ENCODE results near the gene ZNF367. TPM values are rescaled to one million over a fixed set of nuclear protein-coding genes. Genes with fewer than 3 reads are reported as not detected.

Gene ZNF367
- total and polyA plus RNA-seq, 2 donors (not counting 1 experiment from before 2014, with no cell fraction given): 1.3 to 2.2 TPM

DNA sequence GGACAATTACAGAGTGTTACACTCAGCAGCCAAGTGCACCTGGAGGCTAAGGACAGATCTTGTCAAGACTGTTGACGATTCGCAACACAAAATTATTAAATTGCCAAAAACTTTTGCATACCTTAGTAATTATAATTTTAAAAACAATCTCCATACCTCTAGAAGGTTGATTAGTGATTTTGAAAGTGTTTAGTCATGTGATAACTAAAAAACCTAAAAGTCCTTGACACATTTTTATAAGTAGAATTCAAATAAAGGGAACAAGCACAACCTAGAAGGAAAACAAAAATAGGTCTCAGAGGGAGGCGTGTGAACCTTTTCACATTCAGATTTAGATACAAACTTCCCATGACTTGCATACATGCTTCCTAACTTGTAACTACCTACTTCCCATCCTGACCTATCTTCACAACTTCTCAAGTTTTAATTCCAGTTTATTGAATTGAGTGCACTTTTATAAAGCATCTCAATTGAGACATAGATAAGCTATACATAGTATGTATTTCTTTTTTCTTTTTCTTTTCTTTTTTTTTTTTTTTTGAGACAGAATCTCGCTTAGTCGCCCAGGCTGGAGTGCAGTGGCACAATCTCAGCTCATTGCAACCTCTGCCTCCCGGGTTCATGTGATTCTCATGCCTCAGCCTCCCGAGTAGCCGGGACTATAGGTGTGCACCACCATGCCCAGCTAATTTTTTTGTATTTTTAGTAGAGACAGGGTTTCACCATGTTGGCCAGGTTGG lies 5.8 kb downstream of the ZNF367 start:
- Mint-ChIP-seq H3K27me3 (no peaks in the 10 kb centered on the region), H3K27ac (peak overlapping the region; percentile 86), H3K4me1 (peaks cover 29% of the 10 kb centered on the region), H3K4me3 (no peak overlapping the region), H3K9me3 (ENCODE audit: insufficient read depth) (no peaks in the 10 kb centered on the region)
- H2AFZ ChIP-seq (ENCODE audit: insufficient read depth, low read depth, low read length, poor library complexity, severe bottlenecking): peak overlapping the region; percentile 60
- no peaks in the 10 kb centered on the region for H3K27me3 ChIP-seq (replicated peaks in 1 of 4; ENCODE audit: control extremely low read depth in 1 of 4, control insufficient read depth in 3 of 4, insufficient read depth in 4 of 4, low read length in 3 of 4)
- H3K9me3 ChIP-seq (ENCODE audit: control extremely low read depth in 1 of 3, control insufficient read depth in 2 of 3, insufficient read depth in 1 of 3, low read length in 2 of 3): no peaks in the 10 kb centered on the region
- intact Hi-C loops (cut with micrococcal nuclease): loop anchor here (10.0 kb wide), 3 partner anchors 1002 to 1692 kb away; partner anchors contain the start of genes ANP32B and TDRD7
- ChIA-PET POLR2A (interaction anchor here (0.5 to 0.9 kb wide), 3 partner anchors 14 to 1632 kb away, joined by 3 to 4 read pairs (median 3); no protein-coding TSS in a partner anchor), CTCF (interaction anchor here (1.5 to 2.6 kb wide), 3 partner anchors 37 to 154 kb away, joined by 5 to 20 read pairs (median 5); partner anchors contain the start of gene HABP4)
- 96% methylated on average over 4 of the region's 8 CpGs for WGBS (ENCODE audit: insufficient coverage)
- peak overlapping the region in 1 of 2 donors; percentile 80 for H3K27ac ChIP-seq (ENCODE audit: low read length in 2 of 2)
- H4K20me1 ChIP-seq (ENCODE audit: control insufficient read depth, insufficient read depth, low read length, poor library complexity, severe bottlenecking): no peaks in the 10 kb centered on the region
- H3K4me1 ChIP-seq (ENCODE audit: control insufficient read depth in 2 of 2, insufficient read depth in 2 of 2, low read length in 2 of 2): peaks cover 25 to 36% of the 10 kb centered on the region in 2 donors
- H3K36me3 ChIP-seq (replicated peaks in 1 of 2; ENCODE audit: control extremely low read depth in 1 of 2, control insufficient read depth in 1 of 2, extremely low read depth in 1 of 2, insufficient read depth in 2 of 2, low read length in 1 of 2): no peaks in the 10 kb centered on the region
- peaks cover 35% of the 10 kb centered on the region for H3K79me2 ChIP-seq (ENCODE audit: control insufficient read depth, insufficient read depth, low read length)
- no peak for TF ChIP-seq EZH2 (IDR thresholded peaks at IDR 0.05; ENCODE audit: borderline replicate concordance, insufficient read depth, low read depth, low read length, poor library complexity, severe bottlenecking)
- TF ChIP-seq CTCF (IDR thresholded peaks at IDR 0.05): no peak
- no peak for ATAC-seq (ENCODE audit: low read depth)
- DNase-seq: no peak
- H3K9ac ChIP-seq (ENCODE audit: low read length): no peak overlapping the region
- H3K4me3 ChIP-seq (ENCODE audit: control extremely low read depth in 1 of 5, extremely low read depth in 1 of 5, insufficient read depth in 1 of 5, low read depth in 2 of 5, low read length in 4 of 5): no peak overlapping the region
- no peak overlapping the region for H3K4me2 ChIP-seq (replicated peaks; ENCODE audit: low read depth, low read length, poor library complexity, severe bottlenecking)

All from B cell (primary cell).